Measurements from ENCODE around the gene SND1. TPM values are rescaled to one million over a fixed set of nuclear protein-coding genes. Genes with fewer than 3 reads are reported as not detected.

Gene SND1
- total RNA-seq, 1 experiment from 2014 or later = 139 TPM

DNA sequence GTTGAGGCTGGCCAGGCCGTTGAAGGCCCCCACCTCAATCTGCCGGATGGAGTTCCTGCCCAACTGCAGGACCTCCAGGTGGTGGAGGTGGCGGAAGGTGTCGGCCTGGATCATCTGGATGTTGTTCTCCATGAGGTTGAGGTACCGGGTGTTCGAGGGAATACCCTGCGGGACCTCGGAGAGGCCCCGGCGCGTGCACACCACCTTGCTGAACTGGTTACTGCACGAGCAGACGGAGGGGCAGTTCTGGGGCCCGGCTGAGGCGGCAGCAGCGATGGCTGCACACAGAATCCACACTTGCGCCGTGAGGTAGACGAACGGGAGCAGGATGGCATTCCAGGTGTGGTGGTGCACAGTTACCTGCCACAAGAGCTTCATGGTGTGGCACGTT, 378.3 kb downstream of the SND1 start:
- Histone ChIP-seq H3K79me2 (ENCODE audit: low read length) (no peaks in the 10 kb centered on the region), H3K4me3 (ENCODE audit: low read length) (no peak overlapping the region), H4K20me1 (ENCODE audit: low read length) (no peaks in the 10 kb centered on the region), H3K9me3 (ENCODE audit: low read length) (no peaks in the 10 kb centered on the region), H3K9ac (ENCODE audit: low read length) (no peak overlapping the region), H2AFZ (ENCODE audit: low read length) (no peak overlapping the region), H3F3A (ENCODE audit: low read length, unreplicated experiment) (no peaks in the 10 kb centered on the region), H3K4me1 (ENCODE audit: insufficient read depth, low read length) (peaks cover 28% of the 10 kb centered on the region), H3K36me3 (ENCODE audit: low read depth, low read length) (0 out of 2 replicates have a peak, but pooled peaks cover 9% of the 10 kb centered on the region), H3K4me2 (ENCODE audit: low read length) (no peak overlapping the region), H3K27ac (ENCODE audit: low read length) (no peak overlapping the region), H3K9me2 (replicated peaks; ENCODE audit: low read length) (no peaks in the 10 kb centered on the region), H3K27me3 (ENCODE audit: low read length) (no peaks in the 10 kb centered on the region)
- no TSS peak for BruUV-seq (replicated peaks)
- ATAC-seq = no peak
- CTCF ChIA-PET = no interaction called here
- intact Hi-C loops (cut with micrococcal nuclease) = no loop called here
- TF ChIP-seq EZH2 (IDR thresholded peaks at IDR 0.05; ENCODE audit: low read length, unreplicated experiment) (no peak), CTCF (conservative IDR thresholded peaks at IDR 0.05; ENCODE audit: low read depth, low read length) (no peak), EZH2phosphoT487 (IDR thresholded peaks at IDR 0.05; ENCODE audit: borderline replicate concordance, low read length) (no peak)
- no peak for DNase-seq
- POLR2A ChIA-PET (ENCODE audit: unreplicated experiment) = no interaction called here

DNA sequence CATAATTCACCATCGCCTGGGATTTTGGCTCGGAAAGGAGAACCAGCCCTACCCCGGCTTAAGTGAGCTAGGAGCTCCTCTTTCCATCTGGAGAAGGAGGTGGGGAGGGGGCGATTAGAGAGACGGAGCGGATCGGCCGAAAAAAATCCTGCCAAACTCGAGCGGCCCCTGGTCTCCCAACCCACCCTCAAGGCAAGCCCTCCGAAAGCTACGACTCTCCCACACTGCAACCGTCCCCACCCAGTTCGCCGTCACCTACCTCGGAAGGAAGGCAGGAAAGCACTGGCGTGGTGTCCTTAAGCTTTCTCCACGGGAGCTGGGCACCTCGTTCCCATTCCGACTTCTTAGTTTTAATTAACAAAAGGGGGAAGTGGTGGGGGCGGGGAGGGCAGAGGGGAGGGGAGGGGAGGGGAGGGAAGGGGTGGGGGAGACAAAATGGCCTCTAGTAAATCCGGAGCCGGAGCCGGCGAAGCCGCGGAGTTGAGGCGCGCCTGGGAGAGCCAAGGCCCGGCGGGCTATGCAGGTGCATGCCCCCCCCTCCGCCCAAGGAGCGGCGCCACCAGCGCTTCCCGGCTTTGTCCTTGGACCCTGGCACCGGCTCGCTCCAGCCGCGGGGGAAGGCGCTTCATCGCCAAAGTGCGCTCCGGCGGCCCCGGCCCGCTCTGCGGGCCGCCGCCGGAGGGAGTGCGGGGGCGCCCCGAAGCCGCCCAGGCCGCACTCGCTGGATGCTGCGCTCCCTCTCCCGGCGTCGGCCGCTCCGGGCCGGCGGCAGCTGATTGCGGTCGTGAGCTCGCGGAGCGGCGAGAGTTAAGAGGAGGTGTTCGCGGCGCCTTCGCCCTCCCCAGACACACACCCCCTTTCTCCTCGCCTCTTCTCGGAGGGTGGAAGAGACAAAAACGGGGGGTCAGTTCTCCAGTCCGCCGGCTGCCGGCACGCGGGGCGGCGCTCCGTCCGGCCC, 378.9 kb downstream of the SND1 start, which contains the start of gene LRRC4:
Gene LRRC4 (minus strand): TSS at position 784 of the 958 bp plus-strand sequence. CDS start 797 bp downstream, outside the sequence.
- no TSS peak for BruUV-seq (replicated peaks)
- TF ChIP-seq EZH2 (IDR thresholded peaks at IDR 0.05; ENCODE audit: low read length, unreplicated experiment) (no peak), EZH2phosphoT487 (IDR thresholded peaks at IDR 0.05; ENCODE audit: borderline replicate concordance, low read length) (no peak), CTCF (conservative IDR thresholded peaks at IDR 0.05; ENCODE audit: low read depth, low read length) (no peak)
- H3K4me2 ChIP-seq (ENCODE audit: low read length) = no peak within 1 kb of the TSS
- H3F3A ChIP-seq (ENCODE audit: low read length, unreplicated experiment) = no peaks in the 10 kb centered on the region
- no peaks in the 10 kb centered on the region for H3K79me2 ChIP-seq (ENCODE audit: low read length)
- DNase-seq (no peak), ATAC-seq (no peak)
- intact Hi-C loops (cut with micrococcal nuclease) = no loop called here
- no peak within 1 kb of the TSS for H2AFZ ChIP-seq (ENCODE audit: low read length)
- H3K4me1 ChIP-seq (ENCODE audit: insufficient read depth, low read length) = peaks cover 24% of the 10 kb centered on the region
- ChIA-PET CTCF (no interaction called here), POLR2A (ENCODE audit: unreplicated experiment) (interaction anchor here (0.7 kb wide), 1 partner anchor 57 kb away, joined by 3 read pairs; no protein-coding TSS in a partner anchor)
- H3K9me2 ChIP-seq (replicated peaks; ENCODE audit: low read length) = no peaks in the 10 kb centered on the region
- no peaks in the 10 kb centered on the region for H3K27me3 ChIP-seq (ENCODE audit: low read length)
- no peaks in the 10 kb centered on the region for H4K20me1 ChIP-seq (ENCODE audit: low read length)
- no peak within 1 kb of the TSS for H3K9ac ChIP-seq (ENCODE audit: low read length)
- 0 out of 2 replicates have a peak, but pooled peaks cover 9% of the 10 kb centered on the region for H3K36me3 ChIP-seq (ENCODE audit: low read depth, low read length)
- H3K27ac ChIP-seq (ENCODE audit: low read length) = no peak within 1 kb of the TSS
- no peaks in the 10 kb centered on the region for H3K9me3 ChIP-seq (ENCODE audit: low read length)
- H3K4me3 ChIP-seq (ENCODE audit: low read length) = no peak within 1 kb of the TSS

Measured in PC-3 (cell line).